Measurements from ENCODE around the gene TIMM10B.

DNA sequence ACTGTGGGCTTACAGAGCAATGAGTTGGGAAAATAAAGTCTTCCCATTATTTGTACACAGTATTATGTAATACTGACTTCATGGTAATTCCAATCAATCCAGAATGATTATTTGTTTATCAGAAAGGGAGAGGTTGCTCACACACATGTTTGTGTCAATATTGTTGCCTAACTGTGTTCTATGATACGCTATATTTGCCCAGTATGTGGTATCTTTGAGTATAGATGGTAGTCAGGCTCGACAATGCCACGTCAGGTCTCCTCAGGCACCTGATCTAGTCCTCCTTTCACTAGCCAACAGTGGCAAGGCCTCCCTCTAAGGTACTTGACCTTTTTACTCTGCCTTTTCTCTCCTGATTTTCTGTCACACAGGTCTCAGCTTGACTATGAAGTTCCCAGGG is 21.1 kb downstream of the TIMM10B start:
- TF ChIP-seq, protein P1, sequence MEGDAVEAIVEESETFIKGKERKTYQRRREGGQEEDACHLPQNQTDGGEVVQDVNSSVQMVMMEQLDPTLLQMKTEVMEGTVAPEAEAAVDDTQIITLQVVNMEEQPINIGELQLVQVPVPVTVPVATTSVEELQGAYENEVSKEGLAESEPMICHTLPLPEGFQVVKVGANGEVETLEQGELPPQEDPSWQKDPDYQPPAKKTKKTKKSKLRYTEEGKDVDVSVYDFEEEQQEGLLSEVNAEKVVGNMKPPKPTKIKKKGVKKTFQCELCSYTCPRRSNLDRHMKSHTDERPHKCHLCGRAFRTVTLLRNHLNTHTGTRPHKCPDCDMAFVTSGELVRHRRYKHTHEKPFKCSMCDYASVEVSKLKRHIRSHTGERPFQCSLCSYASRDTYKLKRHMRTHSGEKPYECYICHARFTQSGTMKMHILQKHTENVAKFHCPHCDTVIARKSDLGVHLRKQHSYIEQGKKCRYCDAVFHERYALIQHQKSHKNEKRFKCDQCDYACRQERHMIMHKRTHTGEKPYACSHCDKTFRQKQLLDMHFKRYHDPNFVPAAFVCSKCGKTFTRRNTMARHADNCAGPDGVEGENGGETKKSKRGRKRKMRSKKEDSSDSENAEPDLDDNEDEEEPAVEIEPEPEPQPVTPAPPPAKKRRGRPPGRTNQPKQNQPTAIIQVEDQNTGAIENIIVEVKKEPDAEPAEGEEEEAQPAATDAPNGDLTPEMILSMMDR (IDR thresholded peaks at IDR 0.05) = no peak
- TF ChIP-seq EZH2 (IDR thresholded peaks at IDR 0.05) = no peak
- TF ChIP-seq EZH2phosphoT487 (IDR thresholded peaks at IDR 0.05) = no peak
